AG10803 (cell line): ENCODE results near the gene MED27.
"Not testable (repeated sequence)": the region's sequence is repeated elsewhere in the genome, so short reads cannot be mapped to it uniquely, and the experiment has no call there.

Source experiments
- DNase-seq: peaks from one replicate; pipeline ENCODE4 v3.0.0; 2010; ENCODE audit warnings: low read depth
- H3K4me3 ChIP-seq: 2 replicates; pipeline ENCODE4 v1.5.1; 2011; ENCODE audit warnings: mild to moderate bottlenecking, low read length, control low read depth
- TF ChIP-seq, protein P1 (sequence below): conservative IDR thresholded peaks from 2 replicates; pipeline ENCODE4 v1.5.1; 2011; ENCODE audit warnings: mild to moderate bottlenecking, low read length, control low read depth, inconsistent platforms

MED27 gene

DNA sequence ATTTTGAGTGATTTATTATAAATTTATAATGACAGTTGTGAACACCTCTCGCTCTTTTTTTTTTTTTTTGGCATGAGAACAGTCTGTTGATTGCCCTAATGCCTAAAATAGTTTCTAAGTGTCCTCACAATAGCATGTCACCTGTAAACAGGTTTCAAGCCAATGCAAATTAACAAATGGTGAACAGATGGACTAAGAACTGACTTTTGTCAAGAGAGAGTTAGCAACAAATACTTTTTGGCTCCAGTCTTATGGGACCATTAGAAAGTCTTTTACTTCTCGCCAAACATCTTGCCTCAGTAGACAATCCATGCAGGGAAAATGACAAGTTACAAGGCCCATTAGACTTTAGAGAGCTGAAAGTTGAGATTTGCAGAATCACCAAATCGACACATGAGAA lies 67.8 kb downstream of the MED27 start:
- no peak overlapping the region for H3K4me3 ChIP-seq
- no peak for DNase-seq
- TF ChIP-seq, protein P1, sequence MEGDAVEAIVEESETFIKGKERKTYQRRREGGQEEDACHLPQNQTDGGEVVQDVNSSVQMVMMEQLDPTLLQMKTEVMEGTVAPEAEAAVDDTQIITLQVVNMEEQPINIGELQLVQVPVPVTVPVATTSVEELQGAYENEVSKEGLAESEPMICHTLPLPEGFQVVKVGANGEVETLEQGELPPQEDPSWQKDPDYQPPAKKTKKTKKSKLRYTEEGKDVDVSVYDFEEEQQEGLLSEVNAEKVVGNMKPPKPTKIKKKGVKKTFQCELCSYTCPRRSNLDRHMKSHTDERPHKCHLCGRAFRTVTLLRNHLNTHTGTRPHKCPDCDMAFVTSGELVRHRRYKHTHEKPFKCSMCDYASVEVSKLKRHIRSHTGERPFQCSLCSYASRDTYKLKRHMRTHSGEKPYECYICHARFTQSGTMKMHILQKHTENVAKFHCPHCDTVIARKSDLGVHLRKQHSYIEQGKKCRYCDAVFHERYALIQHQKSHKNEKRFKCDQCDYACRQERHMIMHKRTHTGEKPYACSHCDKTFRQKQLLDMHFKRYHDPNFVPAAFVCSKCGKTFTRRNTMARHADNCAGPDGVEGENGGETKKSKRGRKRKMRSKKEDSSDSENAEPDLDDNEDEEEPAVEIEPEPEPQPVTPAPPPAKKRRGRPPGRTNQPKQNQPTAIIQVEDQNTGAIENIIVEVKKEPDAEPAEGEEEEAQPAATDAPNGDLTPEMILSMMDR = no peak

DNA sequence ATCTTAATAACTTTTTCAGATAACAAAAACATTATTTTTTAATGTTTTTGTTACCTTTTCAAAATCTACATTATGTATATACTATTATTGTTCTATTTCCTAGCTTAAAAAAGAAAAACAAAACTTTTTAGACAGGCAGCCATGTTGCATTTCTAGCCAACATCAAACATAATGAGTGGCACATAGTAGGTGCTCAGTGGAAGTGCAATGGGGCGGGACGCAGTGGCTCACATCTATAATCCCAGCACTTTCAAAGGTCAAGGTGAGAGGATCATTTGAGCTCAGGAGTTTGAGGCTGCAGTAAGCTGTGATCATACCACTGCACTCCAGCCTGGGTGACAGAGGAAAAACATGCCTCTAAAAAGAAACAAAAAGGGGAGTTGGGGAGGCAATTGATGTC lies 68.4 kb downstream of the MED27 start:
- H3K4me3 ChIP-seq = no peak overlapping the region
- TF ChIP-seq, protein P1 = no peak
- DNase-seq = no peak

DNA sequence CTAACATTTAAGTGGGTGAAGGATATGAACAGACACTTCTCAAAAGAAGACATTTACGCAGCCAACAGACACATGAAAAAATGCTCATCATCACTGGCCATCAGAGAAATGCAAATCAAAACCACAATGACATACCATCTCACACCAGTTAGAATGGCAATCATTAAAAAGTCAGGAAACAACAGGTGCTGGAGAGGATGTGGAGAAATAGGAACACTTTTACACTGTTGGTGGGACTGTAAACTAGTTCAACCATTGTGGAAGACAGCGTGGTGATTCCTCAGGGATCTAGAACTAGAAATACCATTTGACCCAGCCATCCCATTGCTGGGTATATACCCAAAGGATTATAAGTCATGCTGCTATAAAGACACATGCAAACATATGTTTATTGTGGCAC lies 69.5 kb downstream of the MED27 start:
- not testable (repeated sequence) for H3K4me3 ChIP-seq, DNase-seq

DNA sequence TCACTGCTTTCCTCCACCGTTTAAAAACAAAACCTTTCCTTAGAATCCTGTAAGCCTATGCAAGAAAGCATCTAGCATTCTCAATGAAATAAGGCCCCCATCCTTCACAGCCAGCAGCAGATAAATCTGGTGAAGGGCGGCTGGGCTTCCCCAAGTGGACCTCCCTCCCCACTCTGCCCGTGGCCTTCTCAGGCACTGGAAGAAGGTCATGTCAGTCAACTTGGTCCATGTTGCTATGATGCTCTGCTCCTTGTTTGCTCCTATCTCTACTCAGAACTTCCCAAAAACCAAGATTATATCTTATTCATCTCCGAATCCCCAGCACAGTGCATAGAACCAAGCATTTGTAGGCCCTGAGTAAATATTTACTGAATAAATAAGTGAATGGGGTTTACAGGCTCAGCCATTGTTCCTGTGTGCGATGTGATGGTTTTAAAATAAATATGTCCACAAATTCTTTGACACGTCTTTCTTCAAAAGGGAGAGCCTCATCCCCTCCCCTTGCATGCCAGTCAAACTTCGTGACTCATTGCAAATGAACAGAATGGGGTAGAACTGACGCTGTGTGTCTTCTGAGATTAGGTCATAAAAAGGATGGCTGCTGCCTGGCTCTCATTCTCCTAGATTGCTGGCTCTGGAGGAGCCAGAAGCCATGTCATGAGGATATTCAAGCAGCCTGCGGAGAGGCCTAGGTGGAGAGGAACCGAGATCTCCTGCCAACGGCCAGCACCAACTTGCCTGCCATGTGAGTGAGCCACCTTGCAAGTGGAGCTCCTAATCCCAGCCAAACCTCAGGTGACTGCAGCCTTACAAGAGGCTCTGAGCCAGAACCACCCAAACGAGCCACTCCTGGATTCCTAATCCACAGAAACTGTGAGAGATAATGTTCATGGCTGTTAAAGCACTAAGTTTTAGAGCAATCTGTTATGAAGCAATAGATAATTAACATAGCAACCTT lies 70.5 kb downstream of the MED27 start:
- DNase-seq = no peak
- no peak overlapping the region for H3K4me3 ChIP-seq
- TF ChIP-seq, protein P1 = no peak

DNA sequence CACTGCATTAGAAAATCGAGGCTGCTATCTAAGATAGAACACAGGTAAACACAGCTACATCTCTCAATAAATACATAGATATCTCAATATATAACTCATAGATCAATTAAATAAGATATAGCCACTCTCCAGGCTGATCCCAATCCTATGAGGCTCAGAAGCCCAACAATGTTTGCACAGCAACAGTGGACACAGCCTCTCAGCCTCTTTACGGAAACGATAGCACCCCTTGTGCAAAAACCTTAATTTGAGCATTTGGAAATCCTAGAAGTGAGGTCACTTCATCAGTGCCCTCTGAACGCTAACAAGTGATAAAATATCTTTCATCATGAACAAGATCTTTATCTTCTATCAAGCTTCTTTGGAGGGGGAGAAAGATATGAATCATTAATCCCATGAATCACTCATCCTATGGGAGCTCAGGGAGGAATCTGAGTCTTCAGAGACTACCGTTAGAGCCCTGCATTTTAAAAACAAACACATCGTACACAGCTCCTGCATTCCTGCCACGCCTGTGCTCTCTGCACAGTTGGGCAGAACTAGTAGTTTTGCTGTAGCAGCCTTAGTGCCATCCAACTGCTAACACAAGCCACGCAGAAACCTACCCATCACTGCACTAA lies 71.4 kb downstream of the MED27 start:
- no peak overlapping the region for H3K4me3 ChIP-seq
- no peak for DNase-seq
- TF ChIP-seq, protein P1 = no peak

DNA sequence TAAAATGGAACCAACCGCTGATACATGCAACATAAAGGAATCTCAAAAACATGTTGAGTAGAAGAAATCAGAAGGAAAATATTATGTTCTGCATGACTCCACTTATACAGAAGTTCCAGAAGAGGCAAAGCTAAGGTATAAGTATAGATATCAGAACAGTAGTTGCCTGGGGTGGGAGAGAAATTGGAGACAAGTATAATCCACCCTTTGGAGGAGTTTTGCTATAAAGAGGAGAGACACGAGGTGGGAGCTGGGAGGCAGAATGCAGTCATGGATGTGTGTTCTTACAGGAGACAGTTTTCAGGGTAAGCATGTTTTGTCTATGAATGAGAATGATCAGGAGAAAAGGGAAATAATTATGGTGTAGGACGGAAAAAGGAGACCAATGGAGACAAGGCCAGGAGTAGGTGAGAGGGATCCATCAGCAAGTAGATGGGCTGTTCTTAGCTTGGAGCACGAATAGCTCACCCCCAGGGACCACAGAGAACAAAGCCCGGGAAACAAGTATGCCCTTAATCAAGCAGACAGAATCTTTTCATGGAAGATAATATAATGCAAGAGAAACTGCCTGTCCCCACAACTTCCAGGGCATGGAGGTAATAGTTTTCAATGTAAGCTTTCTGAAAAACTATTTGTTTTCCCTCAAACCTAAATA lies 72.2 kb downstream of the MED27 start:
- no peak overlapping the region for H3K4me3 ChIP-seq
- TF ChIP-seq, protein P1 = no peak
- DNase-seq = no peak

DNA sequence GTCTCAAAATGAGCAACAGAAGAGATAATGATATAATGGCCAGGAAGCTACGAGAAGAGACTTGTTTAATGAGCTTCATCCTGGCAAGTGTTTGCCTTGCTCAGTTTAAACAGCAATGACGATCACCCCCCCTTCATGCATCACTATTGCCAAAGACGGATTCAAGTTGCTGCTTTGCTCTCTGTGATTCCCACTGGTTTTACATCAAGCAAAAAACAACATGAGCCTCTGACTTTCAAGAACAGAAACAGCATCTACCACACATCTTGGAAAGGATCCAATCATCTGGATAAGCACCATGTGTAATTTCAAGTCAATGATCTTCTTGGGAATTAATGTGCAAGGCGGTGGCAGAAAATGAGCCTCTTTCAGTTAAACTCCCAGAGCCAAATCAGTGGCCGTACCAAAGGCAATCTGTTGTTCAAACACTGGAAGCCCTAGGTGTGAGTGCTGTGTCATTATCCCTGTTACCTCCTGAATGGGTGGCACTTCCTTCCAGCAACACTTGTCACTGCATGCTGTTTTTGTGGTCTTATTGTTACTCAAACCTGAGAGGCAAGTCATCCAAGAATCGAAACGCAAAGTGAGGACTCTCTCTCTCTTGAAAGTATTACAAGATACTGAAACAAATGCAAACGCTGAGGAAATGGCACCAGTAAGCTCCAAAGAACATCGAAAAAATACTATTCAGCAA lies 72.8 kb downstream of the MED27 start:
- TF ChIP-seq, protein P1 = no peak
- peak; percentile 70 for DNase-seq
- no peak overlapping the region for H3K4me3 ChIP-seq
